Choroid plexus epithelial cell (primary cell): ENCODE results near the gene SETD5.

ENCODE experiments used
- DNase-seq: peaks from one replicate; pipeline ENCODE4 v3.0.0-alpha.2; 2010; ENCODE audit warnings: low read depth
- H3K4me3 ChIP-seq: 2 replicates; pipeline ENCODE4 v1.5.1; 2011; ENCODE audit warnings: low read depth, mild to moderate bottlenecking, control low read depth, low read length, moderate library complexity
- TF ChIP-seq, protein P1 (sequence below): conservative IDR thresholded peaks from 2 replicates; pipeline ENCODE4 v1.5.1; 2011; ENCODE audit warnings: low read depth, mild to moderate bottlenecking, control low read depth, inconsistent platforms, low read length, moderate library complexity

Gene SETD5

DNA sequence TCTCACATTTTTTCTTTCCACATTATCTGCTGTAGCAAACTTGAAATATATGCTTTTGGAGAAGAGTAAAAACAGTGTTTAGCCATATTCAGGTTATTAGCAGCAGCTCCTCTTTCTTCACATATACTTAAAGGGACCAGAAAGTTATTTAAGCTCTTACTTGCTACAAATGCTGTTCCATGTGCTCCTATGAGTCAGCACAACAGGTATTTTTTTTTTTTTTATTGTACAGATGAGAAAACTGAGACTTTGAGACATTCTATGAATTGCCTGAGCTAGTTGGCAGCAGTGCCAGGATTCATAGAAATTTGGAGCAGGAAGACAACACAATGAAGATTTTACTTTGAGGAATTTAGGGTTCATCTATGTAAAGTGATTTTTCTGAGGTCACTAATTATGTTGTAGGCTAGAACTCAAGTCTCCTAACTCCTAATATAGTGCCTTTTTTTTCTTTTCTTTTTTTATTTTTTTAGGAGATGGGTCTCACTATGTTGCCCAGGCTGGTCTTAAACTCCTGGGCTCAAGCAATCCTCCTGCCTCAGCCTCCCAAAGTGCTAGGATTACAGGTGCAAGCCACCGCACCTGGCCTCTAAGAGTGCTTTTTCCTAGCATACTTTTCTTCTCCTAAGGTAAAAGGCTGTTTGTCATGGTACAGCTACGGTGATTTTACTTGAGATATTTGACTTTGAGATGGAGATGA lies 23.6 kb downstream of the SETD5 start:
- TF ChIP-seq, protein P1, sequence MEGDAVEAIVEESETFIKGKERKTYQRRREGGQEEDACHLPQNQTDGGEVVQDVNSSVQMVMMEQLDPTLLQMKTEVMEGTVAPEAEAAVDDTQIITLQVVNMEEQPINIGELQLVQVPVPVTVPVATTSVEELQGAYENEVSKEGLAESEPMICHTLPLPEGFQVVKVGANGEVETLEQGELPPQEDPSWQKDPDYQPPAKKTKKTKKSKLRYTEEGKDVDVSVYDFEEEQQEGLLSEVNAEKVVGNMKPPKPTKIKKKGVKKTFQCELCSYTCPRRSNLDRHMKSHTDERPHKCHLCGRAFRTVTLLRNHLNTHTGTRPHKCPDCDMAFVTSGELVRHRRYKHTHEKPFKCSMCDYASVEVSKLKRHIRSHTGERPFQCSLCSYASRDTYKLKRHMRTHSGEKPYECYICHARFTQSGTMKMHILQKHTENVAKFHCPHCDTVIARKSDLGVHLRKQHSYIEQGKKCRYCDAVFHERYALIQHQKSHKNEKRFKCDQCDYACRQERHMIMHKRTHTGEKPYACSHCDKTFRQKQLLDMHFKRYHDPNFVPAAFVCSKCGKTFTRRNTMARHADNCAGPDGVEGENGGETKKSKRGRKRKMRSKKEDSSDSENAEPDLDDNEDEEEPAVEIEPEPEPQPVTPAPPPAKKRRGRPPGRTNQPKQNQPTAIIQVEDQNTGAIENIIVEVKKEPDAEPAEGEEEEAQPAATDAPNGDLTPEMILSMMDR, result no peak
- peak; percentile 55 for DNase-seq
- no peak overlapping the region for H3K4me3 ChIP-seq

DNA sequence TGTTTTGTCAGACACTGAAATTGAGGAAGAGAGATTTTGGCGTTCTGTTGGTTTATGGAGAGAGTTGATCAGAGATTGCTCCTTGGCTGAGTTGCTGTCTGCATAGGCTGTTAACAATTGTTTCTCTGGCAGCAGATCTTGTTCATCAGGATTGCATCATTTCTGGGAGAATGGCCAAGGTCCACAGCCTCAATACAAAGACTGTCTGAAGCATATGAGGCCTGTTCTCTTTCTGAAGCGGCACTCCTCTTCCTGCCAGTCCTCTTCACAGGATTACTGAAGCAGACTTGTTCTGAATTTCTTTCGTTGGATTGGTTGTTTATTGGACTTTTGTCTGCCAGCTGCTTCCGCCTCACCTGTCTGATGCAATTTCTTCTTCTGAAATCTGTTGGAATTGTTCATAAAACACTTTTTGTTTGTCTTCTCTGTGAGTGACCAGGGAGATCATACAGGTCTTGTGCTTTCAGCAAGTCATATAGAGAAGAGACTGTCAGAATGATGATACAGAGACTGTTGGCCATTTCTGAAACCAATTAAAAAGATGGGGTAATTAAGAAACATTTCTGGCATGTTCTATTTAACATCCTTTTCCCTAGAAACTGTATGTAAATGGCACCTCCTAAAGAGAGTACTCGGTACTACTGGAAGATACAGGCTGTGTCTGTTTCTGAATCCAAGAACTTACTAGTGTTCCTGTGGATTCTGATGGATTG lies 25.5 kb downstream of the SETD5 start:
- peak overlapping the region; percentile 15 for H3K4me3 ChIP-seq
- peak; percentile 99 for DNase-seq
- TF ChIP-seq, protein P1, result peak; percentile 64

DNA sequence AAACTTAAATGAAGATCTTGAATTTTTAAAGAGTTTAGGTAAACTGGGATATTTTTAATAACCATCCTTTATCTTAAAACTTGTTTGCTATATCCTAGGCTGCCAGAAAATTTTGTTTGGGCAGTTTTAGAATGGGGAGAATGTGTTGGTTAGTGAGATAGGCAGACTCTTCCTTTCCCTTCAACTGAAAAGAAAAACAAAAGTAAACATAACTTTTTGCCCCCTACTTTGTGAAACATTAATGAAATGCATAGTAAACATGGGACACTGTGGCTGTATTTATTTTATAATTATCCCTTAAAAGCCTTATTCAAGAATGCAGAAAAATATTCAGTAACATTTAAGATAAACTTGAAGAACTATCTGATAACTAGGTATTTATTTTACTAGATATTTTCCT lies 31.0 kb downstream of the SETD5 start:
- TF ChIP-seq, protein P1, result no peak
- DNase-seq, result no peak
- H3K4me3 ChIP-seq, result no peak overlapping the region

DNA sequence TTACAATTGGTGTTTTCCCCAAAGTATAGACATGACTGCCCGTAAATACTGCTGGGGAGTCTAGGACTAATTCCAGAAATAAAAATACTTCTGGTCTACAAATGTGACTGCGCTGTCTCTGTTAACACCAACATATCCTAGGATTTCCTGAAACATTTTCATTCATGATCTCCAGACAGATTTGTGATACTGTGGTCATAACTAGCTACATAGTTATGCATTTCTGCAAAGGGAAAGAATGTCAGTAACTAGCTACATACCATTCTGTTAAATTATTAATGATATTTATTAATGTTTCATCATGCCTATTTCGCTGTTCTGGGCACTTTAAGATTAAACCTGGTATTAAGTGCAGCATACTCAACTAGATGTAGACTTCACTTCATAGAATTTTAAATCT lies 33.3 kb downstream of the SETD5 start:
- TF ChIP-seq, protein P1, result no peak
- H3K4me3 ChIP-seq, result no peak overlapping the region
- DNase-seq, result no peak

DNA sequence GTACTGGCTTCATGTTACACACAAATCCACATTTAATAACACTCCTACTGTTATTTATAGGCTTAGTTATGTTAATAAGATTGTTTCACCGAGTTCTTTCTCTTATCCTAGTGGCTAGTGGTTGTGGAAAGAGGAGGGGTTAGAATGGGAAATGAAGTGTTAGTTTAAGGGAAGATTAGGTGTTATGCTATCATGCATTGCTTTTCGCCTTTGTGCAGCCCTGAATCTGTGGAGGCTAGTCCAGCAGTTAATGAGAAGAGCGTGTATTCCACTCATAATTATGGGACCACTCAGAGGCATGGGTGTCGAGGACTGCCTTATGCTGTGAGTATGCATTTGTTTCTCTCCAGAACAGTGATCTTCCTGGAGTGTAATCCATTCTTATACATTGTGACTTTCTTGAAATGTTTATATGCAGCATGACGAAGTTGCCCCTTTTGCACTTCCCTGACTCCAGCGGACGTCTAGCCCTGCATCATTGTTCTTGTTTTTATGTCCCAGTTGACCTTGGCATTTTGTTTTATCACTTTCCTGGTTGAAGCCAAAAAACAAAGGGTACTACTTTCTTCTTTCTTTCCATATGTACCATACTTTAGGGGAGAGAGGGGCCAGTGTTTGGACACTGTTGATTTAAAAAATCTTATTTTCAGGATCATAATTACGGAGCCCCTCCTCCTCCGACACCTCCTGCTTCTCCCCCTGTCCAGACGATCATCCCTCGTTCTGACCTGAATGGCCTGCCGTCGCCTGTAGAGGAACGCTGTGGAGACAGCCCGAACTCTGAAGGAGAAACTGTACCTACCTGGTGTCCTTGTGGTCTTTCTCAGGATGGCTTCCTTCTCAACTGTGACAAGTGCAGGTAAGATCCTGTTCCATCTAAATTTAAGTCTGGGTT lies 36.5 kb downstream of the SETD5 start:
- TF ChIP-seq, protein P1, result no peak
- no peak for DNase-seq
- no peak overlapping the region for H3K4me3 ChIP-seq

DNA sequence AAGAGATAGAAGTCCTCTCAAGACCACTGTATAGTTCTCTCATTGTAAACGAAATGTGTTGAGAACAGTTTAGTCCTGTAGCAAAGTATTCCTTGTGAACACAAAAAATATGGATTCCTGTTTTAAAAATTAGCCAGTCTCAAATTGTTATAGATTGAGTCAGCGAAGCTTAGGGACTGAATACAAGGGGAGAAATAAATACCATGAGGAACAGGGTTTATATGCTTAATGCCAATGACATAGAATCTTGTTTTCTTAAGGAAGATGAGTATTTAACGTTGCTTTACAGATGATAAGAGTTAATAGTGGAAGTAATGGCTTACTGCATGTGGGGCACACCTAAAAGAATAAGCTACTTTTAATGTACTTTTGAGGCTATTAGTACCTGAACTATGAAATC lies 37.9 kb downstream of the SETD5 start:
- TF ChIP-seq, protein P1, result no peak
- H3K4me3 ChIP-seq, result no peak overlapping the region
- no peak for DNase-seq
